HEK293 (cell line): ENCODE data around the gene CXADR.

Source experiments
- ATF2 ChIP-seq: fragments of 450-650 bp; formaldehyde crosslinking; IDR thresholded peaks from 2 replicates; pipeline ENCODE4 v1.5.1; 2016; ENCODE audit warnings: missing biosample characterization, missing genetic modification characterization, low read depth
- CTCF ChIP-seq: fragments of 450-650 bp; formaldehyde crosslinking; IDR thresholded peaks from 2 replicates; pipeline ENCODE4 v1.5.1; 2016; ENCODE audit warnings: missing biosample characterization, missing genetic modification characterization
- SALL2 ChIP-seq: fragments of 450-650 bp; formaldehyde crosslinking; IDR thresholded peaks from 2 replicates; pipeline ENCODE4 v1.5.0; 2017; ENCODE audit warnings: missing biosample characterization, mild to moderate bottlenecking, missing genetic modification characterization, borderline replicate concordance
- ZNF280D ChIP-seq: fragments of 450-650 bp; formaldehyde crosslinking; IDR thresholded peaks from 2 replicates; pipeline ENCODE4 v1.5.1; 2016; ENCODE audit warnings: missing biosample characterization, missing genetic modification characterization
- ZNF302 ChIP-seq: fragments of 450-650 bp; formaldehyde crosslinking; IDR thresholded peaks from 2 replicates; pipeline ENCODE4 v1.5.1; 2016; ENCODE audit warnings: missing biosample characterization, missing genetic modification characterization, low read depth
- ZNF658 ChIP-seq: fragments of 450-650 bp; formaldehyde crosslinking; IDR thresholded peaks from 2 replicates; pipeline ENCODE4; 2016; ENCODE audit warnings: missing biosample characterization, missing genetic modification characterization
- ZNF785 ChIP-seq: fragments of 450-650 bp; formaldehyde crosslinking; IDR thresholded peaks from 2 replicates; pipeline ENCODE4 v1.5.1; 2016; ENCODE audit warnings: missing biosample characterization, missing genetic modification characterization
- ZNF792 ChIP-seq: fragments of 450-650 bp; formaldehyde crosslinking; IDR thresholded peaks from 2 replicates; pipeline ENCODE4 v1.5.1; 2016; ENCODE audit warnings: missing biosample characterization, missing genetic modification characterization

GRCh38 chr21:17554679-17555465 lies 42.0 kb downstream of the CXADR start:
- TF ChIP-seq CTCF (tag by site-specific recombination) (no peak), ZNF302 (tag by site-specific recombination) (no peak), SALL2 (tag by site-specific recombination) (no peak), ZNF280D (tag by site-specific recombination) (no peak), ZNF785 (no peak), ZNF792 (tag by site-specific recombination) (no peak), ZNF658 (no peak), ATF2 (tag by site-specific recombination) (no peak)
